Astrocyte of the spinal cord (primary cell): Measurements from ENCODE around the gene TCF12.

ENCODE experiments used
- DNase-seq: peaks from one replicate; pipeline ENCODE4 v3.0.0; 2011; ENCODE audit warnings: low read depth, low spot score
- H3K4me3 ChIP-seq: 2 replicates; pipeline ENCODE4 v1.5.1; 2011; ENCODE audit warnings: low read depth, mild to moderate bottlenecking, low read length, moderate library complexity
- CTCF ChIP-seq: IDR thresholded peaks from 2 replicates; pipeline ENCODE4 v1.5.1; 2012; ENCODE audit warnings: low read depth, mild to moderate bottlenecking, low read length, inconsistent platforms
- in situ Hi-C: cut with HindIII; loops from 2 replicates; pipeline ENCODE4 v1.10.0; 2017; ENCODE audit warnings: low sequenced_read_pairs

The TCF12 gene

GRCh38 chr15:57327985-57328471 is 409.6 kb downstream of the TCF12 start:
- no peak for TF ChIP-seq CTCF
- in situ Hi-C loops = no loop called here
- peak; percentile 92 for DNase-seq
- no peak overlapping the region for H3K4me3 ChIP-seq

GRCh38 chr15:57328479-57328878 is 410.0 kb downstream of the TCF12 start:
- no peak for TF ChIP-seq CTCF
- DNase-seq = no peak
- no peak overlapping the region for H3K4me3 ChIP-seq
- in situ Hi-C loops = no loop called here

GRCh38 chr15:57328897-57329296 is 410.5 kb downstream of the TCF12 start:
- H3K4me3 ChIP-seq = no peak overlapping the region
- TF ChIP-seq CTCF = no peak
- in situ Hi-C loops = no loop called here
- no peak for DNase-seq

- no peak for DNase-seq
- TF ChIP-seq CTCF = no peak
- in situ Hi-C loops = no loop called here
- no peak overlapping the region for H3K4me3 ChIP-seq
Observed at GRCh38 chr15:57329582-57330367, 411.3 kb downstream of the TCF12 start.

GRCh38 chr15:57330619-57331340 is 412.3 kb downstream of the TCF12 start:
- in situ Hi-C loops = no loop called here
- TF ChIP-seq CTCF = no peak
- H3K4me3 ChIP-seq = no peak overlapping the region
- peak; percentile 35 for DNase-seq

GRCh38 chr15:57332326-57332725 is 413.9 kb downstream of the TCF12 start:
- DNase-seq = no peak
- in situ Hi-C loops = no loop called here
- no peak for TF ChIP-seq CTCF
- no peak overlapping the region for H3K4me3 ChIP-seq
